ENCODE measurements around the gene GCGR.

DNA sequence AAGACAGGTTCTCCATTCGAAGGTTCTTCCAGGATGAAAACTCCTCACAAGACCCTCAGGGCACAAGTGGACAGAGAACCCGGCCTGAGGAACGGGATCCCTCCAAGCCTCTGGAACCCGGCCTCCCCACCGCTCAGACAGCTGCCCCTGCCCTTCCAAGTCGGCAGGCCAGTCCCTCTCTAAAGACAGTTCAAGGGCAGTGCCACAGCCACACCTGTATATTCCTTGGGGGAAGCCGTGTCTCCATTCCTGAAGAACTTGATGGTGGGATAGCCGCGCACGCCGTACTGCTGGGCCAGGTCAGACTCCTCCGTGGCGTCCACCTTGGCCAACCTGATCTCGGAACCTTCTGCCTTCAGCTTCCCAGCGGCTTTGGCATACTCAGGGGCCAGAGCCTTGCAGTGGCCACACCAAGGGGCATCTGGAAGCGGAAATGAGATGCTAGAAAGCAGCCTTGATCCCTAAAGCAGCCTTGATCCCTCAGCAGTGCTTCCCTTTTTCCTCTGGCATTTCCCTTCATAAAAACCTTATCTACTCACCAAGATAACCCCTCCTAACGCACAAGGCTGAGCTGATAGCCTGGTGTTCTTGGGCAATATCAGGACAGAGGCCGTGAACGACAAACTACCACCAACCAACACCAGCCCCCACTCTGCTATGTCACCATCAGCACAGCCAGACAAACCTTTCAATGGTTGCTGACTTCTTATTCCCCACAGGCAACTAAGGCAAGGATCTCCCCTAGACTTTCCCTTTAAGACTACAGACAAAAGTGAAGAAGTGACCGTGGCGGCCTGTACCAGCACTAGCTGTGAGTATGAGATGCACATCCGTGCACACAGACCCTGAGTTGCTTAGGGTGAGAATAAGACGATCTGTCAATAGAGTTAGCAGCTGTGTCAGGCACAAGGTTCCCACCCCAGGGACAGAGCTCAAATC, 55.3 kb downstream of the GCGR start:
- TF ChIP-seq, protein P1, sequence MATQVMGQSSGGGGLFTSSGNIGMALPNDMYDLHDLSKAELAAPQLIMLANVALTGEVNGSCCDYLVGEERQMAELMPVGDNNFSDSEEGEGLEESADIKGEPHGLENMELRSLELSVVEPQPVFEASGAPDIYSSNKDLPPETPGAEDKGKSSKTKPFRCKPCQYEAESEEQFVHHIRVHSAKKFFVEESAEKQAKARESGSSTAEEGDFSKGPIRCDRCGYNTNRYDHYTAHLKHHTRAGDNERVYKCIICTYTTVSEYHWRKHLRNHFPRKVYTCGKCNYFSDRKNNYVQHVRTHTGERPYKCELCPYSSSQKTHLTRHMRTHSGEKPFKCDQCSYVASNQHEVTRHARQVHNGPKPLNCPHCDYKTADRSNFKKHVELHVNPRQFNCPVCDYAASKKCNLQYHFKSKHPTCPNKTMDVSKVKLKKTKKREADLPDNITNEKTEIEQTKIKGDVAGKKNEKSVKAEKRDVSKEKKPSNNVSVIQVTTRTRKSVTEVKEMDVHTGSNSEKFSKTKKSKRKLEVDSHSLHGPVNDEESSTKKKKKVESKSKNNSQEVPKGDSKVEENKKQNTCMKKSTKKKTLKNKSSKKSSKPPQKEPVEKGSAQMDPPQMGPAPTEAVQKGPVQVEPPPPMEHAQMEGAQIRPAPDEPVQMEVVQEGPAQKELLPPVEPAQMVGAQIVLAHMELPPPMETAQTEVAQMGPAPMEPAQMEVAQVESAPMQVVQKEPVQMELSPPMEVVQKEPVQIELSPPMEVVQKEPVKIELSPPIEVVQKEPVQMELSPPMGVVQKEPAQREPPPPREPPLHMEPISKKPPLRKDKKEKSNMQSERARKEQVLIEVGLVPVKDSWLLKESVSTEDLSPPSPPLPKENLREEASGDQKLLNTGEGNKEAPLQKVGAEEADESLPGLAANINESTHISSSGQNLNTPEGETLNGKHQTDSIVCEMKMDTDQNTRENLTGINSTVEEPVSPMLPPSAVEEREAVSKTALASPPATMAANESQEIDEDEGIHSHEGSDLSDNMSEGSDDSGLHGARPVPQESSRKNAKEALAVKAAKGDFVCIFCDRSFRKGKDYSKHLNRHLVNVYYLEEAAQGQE (IDR thresholded peaks at IDR 0.05; ENCODE audit: unreplicated experiment) = no peak
- no peak for TF ChIP-seq POLR2AphosphoS5 (IDR thresholded peaks at IDR 0.05; ENCODE audit: low read depth)
- TF ChIP-seq CREB1 (CRISPR knock-in tag; IDR thresholded peaks at IDR 0.05; ENCODE audit: low read depth) = no peak
- TF ChIP-seq, protein P2, sequence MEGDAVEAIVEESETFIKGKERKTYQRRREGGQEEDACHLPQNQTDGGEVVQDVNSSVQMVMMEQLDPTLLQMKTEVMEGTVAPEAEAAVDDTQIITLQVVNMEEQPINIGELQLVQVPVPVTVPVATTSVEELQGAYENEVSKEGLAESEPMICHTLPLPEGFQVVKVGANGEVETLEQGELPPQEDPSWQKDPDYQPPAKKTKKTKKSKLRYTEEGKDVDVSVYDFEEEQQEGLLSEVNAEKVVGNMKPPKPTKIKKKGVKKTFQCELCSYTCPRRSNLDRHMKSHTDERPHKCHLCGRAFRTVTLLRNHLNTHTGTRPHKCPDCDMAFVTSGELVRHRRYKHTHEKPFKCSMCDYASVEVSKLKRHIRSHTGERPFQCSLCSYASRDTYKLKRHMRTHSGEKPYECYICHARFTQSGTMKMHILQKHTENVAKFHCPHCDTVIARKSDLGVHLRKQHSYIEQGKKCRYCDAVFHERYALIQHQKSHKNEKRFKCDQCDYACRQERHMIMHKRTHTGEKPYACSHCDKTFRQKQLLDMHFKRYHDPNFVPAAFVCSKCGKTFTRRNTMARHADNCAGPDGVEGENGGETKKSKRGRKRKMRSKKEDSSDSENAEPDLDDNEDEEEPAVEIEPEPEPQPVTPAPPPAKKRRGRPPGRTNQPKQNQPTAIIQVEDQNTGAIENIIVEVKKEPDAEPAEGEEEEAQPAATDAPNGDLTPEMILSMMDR (conservative IDR thresholded peaks at IDR 0.05; ENCODE audit: low read depth in 2 of 2) = no peak
- no peak for TF ChIP-seq EZH2 (IDR thresholded peaks at IDR 0.05; ENCODE audit: low read depth, unreplicated experiment)
- no peak for TF ChIP-seq JUNB (IDR thresholded peaks at IDR 0.05; ENCODE audit: unreplicated experiment)
- TF ChIP-seq EZH2phosphoT487 (IDR thresholded peaks at IDR 0.05; ENCODE audit: unreplicated experiment) = no peak
- TF ChIP-seq ZNF114 (CRISPR knock-in tag; IDR thresholded peaks at IDR 0.05) = no peak
- no peak for TF ChIP-seq NANOG (IDR thresholded peaks at IDR 0.05; ENCODE audit: borderline replicate concordance)
- no peak for TF ChIP-seq STAT1 (IDR thresholded peaks at IDR 0.05; ENCODE audit: unreplicated experiment)
- TF ChIP-seq ZNF331 (CRISPR knock-in tag; IDR thresholded peaks at IDR 0.05; ENCODE audit: low read depth) = no peak

Data from GM23338 (cell line).